Measurements from ENCODE around the gene CYP46A1.
A peak's percentile ranks its signal among the peaks of the same experiment; 100 is the strongest.

Gene CYP46A1

GRCh38 chr14:99763527-99764221, 79.6 kb downstream of the CYP46A1 start:
- no peak for DNase-seq

- DNase-seq = no peak
Observed at GRCh38 chr14:99764222-99764706, 80.2 kb downstream of the CYP46A1 start.

- no peak for DNase-seq
Observed at GRCh38 chr14:99768381-99768780, 84.3 kb downstream of the CYP46A1 start.

GRCh38 chr14:99769123-99769522, 85.0 kb downstream of the CYP46A1 start:
- DNase-seq = no peak

- no peak for DNase-seq
Observed at GRCh38 chr14:99769799-99770198, 85.7 kb downstream of the CYP46A1 start.

GRCh38 chr14:99772371-99773283, 88.5 kb downstream of the CYP46A1 start:
- DNase-seq = peak; percentile 28

GRCh38 chr14:99773521-99774497, 89.7 kb downstream of the CYP46A1 start:
- peak; percentile 38 for DNase-seq

GRCh38 chr14:99774556-99775307, 90.6 kb downstream of the CYP46A1 start:
- peak; percentile 69 for DNase-seq

GRCh38 chr14:99775351-99775750, 91.3 kb downstream of the CYP46A1 start:
- DNase-seq = no peak

All from right forelimb (tissue), 1 donor.